GM21619 (cell line): ENCODE measurements around the gene ZNF276.
"Not testable (repeated sequence)": the region's sequence is repeated elsewhere in the genome, so short reads cannot be mapped to it uniquely, and the experiment has no call there.

Experiments used
- ATAC-seq: cut with Tn5 transposase; IDR thresholded peaks from one replicate; pipeline ENCODE4 v1.9.1; 2021; ENCODE audit not compliant: unreplicated experiment

The ZNF276 gene

DNA sequence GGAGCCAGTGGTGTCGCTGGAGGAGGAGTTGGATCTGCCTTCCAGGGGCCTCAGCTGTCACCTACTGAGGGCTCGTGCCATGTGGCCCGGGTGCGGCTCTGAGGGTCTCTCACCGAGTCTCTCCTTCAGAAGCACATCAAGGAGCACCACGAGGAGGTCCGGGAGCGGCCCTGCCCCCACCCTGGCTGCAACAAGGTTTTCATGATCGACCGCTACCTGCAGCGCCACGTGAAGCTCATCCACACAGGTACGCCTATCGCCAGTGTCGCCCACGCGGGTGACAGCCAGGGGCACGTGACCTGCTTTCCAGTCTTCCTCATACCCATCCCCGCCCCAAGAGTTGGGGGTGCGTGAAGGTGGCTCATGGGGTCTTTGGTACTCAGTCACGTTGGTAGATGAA, 12.5 kb downstream of the ZNF276 start:
- ATAC-seq, result no peak

DNA sequence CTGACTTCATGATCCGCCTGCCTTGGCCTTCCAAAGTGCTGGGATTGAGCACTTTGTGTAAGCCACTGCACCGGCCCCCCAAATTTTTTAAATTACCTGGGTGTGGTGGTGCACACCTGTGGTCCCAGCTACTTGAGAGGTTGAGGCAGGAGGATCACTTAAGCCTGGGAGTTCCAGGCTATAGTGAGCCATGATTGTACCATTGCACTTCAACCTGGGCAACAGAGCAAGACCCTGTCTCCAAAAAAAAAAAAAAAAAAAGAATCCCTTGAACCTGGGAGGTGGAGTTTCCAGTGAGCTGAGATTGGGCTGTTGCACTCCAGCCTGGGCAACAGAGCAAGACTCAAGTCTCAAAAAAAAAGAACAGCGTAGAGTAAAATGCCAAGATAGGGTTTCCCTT, 15.2 kb downstream of the ZNF276 start:
- no peak for ATAC-seq

DNA sequence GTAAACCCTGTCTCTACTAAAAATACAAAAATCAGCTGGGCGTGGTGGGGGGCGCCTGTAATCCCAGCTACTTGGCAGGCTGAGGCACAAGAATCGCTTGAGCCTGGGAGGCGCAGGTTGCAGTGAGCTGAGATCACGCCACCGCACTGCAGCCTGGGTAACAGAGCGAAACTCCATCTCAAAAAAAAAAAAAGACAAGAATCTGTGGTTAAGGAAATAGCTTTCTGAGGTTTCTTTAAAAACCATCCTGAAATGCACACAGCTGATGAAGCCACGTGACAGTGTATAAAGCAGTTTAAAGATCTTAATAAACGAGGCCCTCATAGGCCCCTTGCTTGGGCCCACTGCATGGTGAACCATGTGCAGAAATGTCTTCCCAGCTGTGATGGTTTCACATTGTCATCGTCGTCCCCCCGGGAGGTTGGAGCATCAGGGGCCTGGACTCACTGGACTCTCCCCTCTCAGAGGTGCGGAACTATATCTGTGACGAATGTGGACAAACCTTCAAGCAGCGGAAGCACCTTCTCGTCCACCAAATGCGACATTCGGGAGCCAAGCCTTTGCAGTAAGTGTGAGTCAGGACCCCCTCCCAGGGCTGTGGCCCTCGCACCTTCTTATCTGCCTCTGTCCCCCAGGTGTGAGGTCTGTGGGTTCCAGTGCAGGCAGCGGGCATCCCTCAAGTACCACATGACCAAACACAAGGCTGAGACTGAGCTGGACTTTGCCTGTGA, 16.2 kb downstream of the ZNF276 start:
- no peak for ATAC-seq

DNA sequence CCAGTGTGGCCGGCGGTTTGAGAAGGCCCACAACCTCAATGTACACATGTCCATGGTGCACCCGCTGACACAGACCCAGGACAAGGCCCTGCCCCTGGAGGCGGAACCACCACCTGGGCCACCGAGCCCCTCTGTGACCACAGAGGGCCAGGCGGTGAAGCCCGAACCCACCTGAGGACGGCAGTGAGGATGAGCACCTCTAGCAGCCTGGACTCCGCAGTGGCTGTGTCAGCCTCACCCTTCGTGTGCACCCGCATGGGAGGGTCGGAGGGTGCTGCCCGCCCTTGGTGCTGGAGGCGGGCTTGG, 16.7 kb downstream of the ZNF276 start:
- no peak for ATAC-seq

DNA sequence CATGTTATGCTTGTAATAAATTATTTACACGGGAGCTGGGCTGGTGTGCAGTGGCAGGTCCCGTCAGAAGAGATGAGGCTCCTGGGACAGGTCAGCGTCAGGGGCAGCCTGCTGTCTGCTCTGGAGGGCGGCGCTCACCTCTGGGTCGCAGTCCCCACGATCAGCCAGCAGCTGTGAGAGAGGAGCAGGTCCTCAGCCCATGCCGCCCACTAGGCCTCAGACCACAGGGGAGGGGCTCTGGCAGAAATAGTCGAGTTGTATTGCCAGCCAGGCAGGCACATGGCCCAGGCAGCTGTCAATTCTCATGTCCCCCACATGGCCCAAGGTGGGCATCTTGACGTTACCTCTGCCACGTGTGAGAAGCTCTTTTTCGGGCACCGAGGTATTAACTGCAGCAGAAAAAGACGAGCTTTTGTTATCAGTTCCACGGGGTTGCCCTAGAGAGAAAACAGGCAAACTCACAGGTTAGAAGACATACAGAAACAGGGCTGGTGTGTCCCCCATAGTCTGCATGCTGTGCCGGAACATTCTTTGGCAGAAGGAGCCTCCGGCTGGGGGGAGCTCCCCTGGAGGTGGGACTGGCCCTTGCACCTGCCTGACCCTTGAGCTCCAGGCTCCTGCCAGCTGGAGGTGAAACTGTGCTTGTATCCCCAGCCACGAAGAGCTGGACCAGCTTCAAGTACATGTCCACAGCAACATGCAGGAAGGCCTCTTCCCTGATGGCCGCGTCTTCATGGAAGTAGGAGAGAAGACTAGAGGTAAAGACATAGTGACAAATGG, 17.4 kb downstream of the ZNF276 start:
- no peak for ATAC-seq

DNA sequence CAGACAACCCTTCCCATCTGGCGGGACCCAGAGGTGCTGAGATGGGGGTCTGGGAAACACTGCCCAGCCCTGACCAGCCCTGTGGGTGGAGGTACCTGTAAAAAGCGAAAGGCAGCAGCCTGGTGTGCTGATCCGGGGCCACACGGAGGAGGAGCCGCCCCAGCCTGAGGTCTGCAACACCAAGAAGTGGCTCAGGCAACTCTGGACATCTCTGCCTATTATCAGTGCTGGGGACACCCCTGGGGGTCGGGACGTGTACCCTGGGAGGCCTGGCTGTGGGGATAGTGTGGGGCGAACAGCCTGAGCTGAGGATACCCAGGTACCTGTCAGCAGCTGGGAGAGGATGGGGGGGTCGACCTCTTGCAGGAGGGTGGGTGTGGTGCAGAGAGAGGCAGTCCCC, 18.0 kb downstream of the ZNF276 start:
- ATAC-seq, result no peak

DNA sequence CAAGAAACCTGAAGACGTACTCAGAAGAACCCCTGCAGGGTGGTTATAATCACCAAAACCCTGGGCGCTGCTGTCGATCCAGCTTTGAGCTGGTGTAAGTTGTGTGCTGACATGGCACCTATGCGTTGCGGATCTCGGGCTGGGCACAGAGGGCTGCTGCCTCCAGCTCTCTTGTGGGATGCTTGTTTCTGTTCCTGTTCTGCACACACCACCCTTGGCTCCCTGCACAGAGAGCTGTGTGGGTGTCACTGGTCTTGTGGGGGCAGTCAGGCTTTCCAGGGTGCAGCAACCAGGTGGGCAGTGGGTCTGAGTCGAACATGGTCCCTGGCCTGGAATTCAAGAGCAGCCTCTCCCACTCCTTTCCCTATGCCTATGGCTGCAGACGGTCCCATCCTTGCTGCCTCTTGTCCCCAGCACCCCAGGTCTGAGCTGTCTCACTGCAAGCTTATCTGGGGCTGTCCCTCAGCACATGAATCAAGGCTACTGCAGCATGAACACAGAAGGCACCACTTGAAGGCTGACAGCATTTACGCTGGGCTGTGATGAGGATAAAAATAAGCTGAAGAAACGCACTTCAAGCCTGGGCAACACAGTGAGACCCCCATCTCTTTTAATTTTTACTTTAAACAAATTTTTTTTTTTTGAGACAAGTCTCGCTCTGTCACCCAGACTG, 20.1 kb downstream of the ZNF276 start:
- no peak for ATAC-seq

DNA sequence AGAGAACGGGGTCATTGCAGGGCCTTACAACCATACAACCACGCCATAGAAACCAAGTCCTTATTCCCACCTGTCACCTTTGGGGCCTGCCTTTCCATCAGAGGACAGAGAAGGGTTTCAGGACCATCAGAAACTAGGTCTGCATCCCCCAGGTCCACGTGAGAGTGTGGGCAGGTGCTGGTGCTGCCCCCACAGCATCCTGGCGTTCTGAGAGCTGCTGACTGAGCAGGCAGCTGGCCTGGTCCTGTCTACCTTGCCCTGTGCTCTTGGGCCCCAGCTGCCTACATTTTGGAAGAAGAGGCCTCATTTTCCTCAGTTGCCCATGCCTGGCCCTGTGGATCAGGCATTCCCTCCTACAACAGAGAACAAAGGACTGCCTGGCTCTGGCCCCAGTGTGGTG, 21.6 kb downstream of the ZNF276 start:
- ATAC-seq, result no peak

DNA sequence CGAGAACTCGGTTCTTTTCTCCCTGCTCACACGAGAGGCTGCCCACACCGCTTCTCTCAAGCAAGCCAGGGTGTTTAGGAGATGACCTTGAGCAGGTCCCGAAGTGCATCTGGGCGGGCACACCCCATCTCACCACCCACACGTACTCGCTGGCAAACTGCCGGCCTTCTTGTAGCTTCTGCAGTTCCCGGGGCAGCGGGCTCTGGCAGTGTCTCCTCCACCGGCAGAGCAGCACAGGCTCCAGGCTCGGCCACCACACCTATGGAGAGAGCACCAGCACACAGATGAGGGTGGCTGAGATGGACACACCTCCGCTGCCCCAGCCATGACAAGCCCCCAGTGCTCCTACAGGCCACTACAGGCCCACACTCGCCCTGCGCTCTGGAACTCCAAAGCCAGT, 23.5 kb downstream of the ZNF276 start:
- no peak for ATAC-seq

DNA sequence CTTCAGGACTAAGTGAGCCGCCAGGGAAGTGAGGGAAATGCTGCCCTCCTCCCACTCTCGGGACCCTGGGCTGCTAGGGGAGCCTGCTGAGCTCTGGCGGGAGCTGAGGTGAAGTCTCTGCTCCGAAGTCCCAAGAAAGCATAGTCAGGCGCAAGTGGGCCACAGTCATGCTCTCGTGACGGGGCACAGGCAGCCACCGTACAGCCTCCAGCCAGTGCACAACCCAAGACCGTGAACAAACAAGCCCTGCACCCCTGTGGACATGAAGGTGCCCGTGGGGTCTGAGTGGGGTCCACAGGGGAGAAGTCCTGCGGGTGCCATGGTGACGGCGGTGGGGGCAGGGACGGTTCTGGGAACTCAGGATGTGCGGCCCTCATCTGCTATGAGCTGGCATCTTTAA, 24.7 kb downstream of the ZNF276 start:
- ATAC-seq, result no peak

DNA sequence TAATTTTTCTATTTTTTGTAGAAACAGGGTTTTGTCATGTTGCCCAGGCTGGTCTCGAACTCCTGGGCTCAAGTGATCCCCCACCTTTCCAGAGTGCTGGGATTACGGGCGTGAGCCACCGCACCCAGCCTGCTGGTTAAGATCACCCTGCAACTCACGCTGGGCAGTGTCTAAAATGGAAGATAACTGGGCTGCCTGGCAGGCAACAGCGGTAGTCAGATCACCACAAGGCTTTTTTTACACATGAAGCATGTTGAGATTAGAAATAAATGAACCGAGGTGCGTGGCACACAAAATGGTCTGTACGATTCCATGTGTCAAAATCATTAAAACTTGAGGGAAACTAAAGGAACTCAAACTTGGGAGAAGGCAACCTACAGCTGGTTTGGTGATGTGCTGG, 26.7 kb downstream of the ZNF276 start:
- ATAC-seq, result no peak

DNA sequence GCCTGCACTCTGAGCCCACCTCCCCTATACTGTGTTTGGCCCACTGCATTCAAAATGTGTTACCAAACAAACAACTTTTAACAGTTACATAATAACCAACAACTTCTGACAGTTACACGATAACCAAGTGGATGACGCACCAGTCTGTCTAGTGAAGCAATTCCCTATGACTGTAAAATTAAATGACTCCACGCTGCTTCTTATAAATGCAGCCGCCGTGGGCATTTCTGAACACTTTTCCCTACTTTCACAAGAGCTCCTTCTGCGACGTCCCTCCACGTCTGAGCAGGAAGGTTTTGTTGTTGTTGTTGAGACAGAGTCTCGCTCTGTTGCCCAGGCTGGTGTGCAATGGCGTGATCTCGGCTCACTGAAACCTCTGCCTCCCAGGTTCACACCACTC, 27.6 kb downstream of the ZNF276 start:
- no peak for ATAC-seq

DNA sequence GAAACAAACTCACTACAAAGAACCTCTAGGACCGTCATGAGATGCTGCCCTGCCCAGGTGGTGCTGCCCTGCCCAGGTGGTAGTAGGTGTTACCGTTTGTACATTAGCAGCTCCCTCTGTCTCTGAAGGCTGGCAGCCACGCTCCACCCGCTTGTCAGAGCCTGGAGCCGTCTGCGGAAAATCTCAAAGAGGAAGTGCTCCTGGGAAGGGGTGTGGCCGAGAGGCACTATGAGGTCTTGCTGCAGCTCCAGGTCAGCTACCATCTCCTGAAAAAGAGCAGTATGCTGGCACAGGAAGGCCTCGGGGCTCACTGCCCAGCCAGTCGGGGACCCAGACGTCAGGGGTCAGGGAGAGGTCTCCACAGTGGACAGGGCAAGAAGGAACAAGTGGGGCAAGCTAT, 28.3 kb downstream of the ZNF276 start:
- ATAC-seq, result no peak

DNA sequence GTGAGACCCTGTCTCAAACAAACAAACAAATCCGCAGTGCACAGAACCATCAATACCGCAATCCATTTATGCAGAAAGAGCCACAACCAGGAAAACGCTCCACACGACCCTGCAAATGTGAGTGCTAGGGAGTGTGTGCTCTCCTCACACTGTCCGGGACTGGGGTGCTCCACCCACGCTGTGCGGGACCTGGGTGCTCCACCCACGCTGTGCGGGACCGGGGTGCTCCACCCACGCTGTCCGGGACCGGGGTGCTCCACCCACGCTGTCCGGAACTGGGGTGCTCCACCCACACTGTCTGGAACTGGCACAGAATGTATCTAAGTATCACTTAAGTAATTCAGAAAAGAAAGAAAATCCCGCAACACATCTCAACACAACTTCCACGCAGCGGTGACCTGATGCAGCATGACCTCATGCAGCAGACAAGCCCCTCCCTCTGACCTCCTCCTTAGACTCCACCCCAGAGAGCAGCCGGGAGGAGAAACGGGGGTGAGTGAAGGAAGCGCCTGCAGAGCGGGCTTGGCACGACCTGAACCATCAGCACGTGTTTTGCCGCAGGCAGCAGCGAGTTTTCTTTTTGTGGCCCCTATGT, 38.5 kb downstream of the ZNF276 start:
- no peak for ATAC-seq

DNA sequence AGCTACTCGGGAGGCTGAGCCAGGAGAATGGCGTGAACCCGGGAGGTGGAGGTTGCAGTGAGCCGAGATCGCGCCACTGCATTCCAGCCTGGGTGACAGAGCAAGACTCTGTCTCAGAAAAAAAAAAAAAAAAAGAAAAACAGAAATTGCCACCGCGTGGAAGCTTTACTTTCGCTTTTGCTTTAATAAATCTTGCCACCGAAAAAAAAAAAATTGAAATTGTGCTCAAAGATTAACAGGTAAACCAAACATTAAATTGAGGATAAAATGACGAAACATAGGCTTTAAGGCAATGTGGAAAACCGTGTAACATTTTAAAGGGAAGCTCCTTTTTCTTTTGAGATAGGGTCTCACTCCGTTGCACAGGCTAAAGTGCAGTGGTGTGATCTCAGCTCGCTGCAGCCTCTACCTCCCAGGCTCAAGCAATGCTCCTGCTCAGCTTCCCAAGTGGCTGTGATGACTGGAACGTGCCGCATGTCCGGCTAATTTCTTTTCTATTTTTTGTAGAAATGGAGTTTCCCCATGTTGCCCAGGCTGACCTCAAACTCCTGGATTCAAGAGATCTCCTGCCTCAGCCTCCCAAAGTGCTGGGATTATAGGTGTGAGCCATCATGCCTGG, 40.1 kb downstream of the ZNF276 start:
- ATAC-seq, result no peak

DNA sequence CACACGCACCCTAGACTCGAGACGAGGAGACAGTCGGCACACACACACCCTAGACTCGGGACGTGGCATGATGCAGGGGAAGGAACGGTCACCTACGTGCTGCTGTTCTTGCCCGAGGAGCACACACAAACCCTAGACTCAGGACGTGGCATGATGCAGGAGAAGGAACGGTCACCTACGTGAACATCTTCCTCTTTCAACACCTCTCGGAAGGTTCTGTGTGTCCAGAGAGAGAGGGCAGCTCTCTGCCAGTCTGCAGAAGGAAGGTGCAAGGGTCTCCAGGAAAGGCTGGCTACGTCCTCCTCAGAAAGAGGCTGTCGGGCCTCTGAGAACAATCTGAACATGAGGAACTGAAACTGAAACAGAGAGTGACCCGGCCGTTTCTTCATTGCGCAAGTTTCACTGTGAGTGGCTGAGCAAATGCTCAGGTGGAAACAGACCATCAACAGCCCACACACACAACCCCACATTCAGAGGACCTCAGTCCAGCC, 43.4 kb downstream of the ZNF276 start:
- peak; percentile 85 for ATAC-seq

DNA sequence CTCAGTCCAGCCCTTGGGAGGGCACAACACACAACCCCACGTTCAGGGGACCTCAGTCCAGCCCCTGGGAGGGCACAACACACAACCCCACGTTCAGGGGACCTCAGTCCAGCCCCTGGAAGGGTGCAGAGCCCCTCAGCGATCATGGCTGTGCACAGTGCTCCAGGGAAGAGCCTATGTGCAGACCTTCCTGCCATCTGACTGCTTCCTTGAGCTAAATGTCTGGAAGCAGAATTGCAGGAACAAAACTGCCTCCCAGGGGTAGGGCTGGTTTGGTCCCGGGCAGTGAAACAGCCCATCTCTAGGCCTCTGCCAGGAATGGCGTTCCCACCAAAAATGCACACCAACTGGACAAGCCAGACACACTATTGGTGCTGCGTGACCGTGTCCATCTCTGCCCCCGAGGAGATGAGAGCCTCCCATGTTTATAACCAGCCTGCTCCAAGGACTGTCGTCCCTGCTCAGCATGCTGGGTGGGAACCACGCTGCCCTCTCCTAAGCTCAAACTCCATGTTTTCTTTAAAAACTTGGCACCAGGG, 44.0 kb downstream of the ZNF276 start:
- peak; percentile 2 for ATAC-seq

DNA sequence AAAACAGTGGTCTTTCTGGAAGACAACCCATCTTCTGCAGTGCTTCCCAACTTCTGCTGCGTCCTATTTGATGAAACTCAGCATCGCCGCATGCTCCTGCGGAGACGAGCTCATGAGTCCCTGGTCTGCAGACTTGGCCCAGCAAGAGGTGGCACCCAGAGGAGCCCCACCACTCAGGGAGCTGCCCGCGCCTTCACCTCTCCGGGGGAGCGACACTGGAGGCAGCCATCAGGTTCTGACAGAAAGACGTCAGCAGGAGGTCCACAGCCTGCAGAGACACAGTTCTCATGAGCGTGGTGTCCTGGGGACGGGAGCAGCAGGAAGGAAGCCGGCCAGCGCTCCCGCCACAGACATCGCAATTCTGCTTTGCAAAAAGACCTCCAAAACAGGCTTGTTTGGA, 49.0 kb downstream of the ZNF276 start:
- no peak for ATAC-seq

DNA sequence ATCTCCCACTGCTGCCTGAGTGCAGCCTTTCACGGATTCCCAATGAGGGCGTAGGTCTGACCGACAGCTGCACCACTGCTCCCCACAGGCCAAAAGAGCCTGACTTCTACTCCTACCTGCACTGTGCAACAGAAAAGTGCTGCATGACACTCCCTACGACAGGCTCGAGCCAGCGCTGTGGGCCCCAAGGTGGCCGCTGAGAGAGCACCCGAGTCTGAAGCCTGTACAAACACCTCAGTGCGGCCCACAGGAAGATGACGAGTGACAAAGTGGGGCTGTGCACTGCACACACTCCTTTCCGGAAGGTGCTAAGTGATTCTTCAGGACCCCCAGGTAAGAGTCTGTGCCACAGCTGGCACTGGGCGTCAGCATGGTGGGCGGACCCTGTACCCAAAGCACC, 53.9 kb downstream of the ZNF276 start:
- no peak for ATAC-seq

DNA sequence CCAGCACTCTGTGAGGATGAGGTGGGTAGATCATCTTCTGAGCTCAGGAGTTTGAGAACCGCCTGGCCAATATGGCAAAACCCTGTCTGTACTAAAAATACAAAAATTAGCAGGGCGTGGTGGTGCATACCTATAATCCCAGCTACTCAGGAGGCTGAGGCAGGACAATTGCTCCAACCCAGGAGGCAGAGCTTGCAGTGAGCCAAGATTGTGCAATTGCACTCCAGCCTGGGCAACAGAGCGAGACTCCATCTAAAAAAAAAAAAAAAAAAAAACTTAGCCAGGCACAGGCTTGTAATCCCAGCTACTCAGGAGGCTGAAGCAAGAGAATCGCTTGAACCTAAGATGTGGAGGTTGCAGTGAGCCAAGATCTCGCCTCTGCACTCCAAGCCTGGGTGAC, 56.9 kb downstream of the ZNF276 start:
- ATAC-seq, result not testable (repeated sequence)
